Activated gamma-delta T cell treated with Interleukin-2 at 50 U/mL for 16 hours (primary cell): ENCODE measurements around the gene ADGRL1.
"Not testable (repeated sequence)": the region's sequence is repeated elsewhere in the genome, so short reads cannot be mapped to it uniquely, and the experiment has no call there.

Experiments
- DNase-seq: peaks from one replicate; pipeline ENCODE4 v3.0.0-alpha.2; 2020

Gene ADGRL1

DNA sequence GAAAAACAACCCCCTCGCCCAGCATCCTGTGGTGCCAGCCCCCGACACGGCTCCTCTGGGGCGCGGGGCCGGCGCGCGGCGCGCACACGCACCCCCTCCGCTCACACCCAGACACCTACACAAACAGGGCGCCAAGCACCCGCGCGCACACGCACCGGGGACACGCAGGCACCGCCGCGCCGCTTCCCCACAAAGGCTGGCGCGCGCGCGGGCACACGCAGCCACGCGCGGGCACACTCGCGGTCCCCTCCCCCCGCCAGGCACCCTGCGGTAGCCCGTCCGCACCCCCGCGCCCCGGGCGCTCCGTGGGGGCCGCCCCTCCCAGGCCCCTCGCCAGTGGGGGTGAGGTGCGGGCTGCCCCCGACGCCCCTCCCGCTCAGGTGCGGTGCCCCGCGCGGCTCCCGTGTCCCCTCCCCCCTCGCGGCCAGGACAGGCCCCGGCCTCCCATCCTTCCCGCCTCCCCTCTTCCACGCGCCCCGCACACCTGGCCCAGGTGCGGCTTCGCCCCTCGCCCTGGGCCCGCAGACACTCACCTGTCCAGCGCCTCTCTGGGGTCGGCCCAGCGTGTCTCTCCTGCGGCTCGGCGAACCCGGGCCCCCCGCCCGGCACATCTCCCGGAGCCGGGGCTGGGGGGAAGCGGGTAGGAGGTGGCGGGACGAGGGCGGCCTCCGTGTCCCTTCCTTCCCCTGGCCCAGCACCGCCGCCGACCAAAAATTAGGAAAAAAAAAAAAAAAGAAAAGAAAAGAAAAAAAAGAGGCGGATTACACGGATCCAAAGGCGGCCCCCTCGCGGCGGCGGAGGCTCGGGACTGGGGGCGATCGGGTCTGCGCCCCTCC is at the start of gene ADGRL1:
Gene ADGRL1 (minus strand): TSS at position 718 of the 836 bp plus-strand sequence. CDS start 22,567 bp downstream, outside the sequence.
- DNase-seq = not testable (repeated sequence)

DNA sequence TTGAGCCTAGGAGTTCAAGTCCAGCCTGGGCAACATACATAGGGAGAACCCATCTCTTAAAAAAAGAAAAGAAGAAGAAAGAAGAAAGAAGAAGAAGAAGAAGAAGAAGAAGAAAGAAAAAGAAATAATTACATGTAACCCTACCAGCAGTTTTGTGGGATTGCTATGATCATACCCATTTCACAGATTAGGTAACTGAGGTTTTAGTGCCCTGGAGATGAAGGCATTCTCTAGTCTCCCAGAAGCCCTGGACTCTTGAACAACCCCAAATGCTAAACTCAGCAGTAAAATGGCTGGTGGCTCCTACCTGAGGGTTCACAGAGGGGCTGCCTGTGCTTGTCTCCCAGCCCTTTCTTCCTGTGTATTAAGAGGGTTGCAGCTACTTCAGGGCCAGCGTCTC is 49.3 kb upstream of the ADGRL1 start:
- not testable (repeated sequence) for DNase-seq

DNA sequence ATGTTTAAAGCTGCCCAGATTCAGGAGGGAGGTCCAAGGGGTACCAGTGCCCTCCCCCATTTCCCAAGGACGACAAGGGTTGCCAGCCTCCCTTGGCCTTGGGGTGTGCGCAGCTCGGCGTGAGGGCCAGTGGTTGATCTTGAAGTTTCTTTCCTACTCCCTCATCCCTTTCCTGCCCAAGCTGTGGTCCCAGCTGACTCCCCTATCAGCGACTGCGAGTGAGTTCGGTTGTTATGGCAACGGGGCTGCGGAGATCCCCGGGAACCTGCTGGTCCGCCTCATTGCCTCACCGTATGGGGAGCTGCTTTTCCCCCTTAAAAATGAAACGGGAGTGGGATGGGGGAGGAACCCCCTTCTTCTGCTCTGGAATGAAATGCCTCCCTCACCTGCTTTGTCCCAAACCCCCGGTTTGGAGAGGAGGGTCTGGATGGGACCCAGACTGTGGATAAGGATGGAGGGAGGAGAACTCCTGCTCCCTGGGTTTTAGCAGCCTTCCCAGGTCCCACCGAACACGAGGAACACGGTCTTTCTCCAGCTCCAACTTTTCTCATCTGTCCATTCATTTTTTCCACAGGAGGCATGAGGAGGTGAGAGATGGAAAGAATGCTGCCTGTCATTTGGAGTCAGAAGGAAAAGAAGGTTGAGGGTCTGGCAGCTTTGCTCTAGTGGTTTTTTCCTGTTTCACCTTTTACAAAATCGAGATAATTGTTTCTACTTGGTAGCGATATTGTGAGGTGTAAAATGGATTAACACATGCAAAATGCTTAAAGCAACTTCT is 48.0 kb upstream of the ADGRL1 start:
- DNase-seq = not testable (repeated sequence)

DNA sequence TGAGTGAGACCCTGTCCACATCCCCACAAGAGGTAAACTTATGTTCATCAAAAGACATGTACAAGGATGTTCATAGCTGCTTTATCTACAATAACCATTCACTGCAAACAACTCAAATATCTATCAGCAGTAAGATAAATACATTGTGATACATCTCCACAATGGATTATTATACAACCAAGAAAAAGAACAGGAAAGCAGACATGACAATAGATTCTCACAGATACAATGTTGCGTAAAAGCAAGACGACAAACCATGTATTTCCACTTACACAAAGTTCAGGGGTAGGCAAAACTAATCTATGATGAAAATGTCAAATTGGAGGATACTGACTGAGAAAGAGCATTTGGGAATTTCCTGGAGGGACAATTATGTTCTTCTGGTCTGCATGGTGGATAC is 46.2 kb upstream of the ADGRL1 start:
- DNase-seq = not testable (repeated sequence)

DNA sequence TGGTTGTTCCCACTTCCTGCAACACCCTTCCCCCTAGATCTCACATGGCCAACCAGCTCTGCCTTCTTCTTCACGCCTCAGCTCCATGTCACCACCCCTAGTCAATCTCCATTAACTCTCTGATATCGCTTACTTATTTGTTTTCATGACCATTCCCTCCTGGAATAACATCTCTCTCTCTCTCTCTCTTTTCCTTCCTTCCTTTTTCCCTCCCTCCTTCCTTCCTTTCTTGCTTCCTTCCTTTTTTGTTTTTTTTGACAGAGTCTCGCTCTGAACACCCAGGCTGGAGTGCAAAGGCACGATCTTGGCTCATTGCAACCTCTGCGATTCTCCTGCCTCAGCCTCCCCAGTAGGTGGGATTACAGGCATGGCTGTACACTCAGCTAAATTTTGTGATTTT is 44.9 kb upstream of the ADGRL1 start:
- DNase-seq = no peak

DNA sequence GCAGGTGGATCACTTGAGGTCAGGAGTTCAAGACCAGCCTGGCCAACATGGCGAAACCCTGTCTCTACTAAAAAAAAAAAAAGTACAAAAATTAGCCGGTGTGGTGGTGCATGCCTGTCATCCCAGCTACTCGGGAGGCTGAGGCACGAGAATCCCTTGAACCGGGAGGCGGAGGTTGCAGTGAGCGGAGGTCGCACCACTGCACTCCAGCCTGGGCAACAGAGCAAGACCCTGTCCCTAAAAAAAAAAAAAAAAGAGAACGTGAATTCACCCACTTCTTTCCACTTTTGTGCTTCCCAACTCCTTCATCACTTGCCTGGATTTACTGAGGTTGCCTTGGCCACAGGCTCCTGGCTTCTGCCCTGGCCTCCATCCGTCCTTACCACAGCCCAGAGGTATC is 44.3 kb upstream of the ADGRL1 start:
- not testable (repeated sequence) for DNase-seq

DNA sequence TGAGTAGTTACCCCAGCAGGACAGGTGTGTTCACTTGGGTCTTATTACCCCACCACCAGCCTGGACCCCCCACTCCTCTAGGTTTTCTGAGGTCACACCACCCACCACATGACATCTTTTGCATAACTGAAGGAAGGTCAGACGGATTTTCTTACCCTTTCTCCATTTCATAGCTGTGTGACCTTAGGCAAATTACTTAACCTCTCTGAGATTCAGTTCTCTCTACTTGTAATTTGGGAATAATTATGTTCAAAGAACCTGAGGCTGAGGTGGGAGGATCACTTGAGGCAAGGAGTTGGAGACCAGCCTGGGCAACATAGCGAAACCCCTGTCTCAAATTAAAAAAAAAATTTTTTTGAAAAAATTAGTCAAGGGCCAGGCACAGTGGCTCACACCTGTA is 43.9 kb upstream of the ADGRL1 start:
- DNase-seq = not testable (repeated sequence)

DNA sequence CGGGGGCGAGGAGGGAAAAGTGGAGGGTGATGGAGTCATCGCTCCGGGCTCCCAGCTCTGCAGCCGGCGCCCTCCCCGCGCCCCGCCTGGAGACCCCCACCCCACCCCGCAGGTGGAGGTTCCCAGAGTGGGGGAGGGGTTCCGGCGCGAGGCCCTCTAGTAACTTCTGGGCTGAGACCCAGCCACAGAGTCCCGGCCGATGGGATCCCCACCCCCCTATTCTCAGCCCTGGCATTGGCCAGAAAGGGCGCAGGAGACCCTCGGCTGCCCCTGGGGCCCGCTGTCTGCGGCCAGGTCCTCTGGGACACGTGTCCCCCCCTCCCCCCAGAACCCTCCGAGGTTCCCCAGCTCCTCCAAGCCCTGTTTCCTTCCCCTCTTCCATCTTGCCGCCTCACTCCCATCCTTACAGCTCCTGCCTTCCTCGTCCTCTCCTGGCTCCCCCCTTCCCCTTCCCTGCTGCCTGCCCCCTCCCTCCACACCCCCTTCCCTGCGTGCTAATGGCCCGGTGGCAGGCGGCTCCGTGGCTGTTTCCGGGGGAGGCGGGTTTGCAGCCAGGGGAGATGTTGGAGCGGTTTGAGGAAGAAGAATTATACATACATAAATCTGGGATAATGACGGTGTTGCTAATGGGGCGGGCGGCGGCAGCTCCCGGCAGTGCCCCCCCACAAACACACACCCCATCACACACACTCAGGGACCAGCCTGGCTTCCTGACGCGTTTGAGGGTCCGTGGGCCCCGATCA is 43.2 kb upstream of the ADGRL1 start:
- DNase-seq = peak; percentile 9

DNA sequence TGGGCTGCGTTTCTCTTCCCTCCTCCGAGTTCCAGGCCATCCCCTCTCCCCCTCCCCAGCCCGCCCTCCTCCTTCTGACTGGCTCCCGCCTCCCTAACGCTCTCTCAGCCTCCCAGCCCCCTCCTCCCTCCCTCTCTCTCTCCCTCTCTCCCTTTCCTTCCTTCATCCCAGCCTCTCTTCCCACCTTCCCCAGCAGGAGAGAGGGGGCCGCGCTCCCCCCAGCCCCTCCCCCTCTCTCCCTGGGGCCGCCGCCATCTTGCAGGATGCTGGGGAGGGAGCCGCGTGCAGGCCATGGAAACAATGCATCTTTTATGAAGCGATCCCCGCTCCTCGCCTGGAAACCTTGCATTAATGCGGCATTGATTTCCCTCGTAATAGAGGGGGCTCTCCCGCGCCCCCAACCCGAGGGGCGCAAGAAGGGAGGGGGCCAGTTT is 42.6 kb upstream of the ADGRL1 start:
- peak; percentile 34 for DNase-seq

DNA sequence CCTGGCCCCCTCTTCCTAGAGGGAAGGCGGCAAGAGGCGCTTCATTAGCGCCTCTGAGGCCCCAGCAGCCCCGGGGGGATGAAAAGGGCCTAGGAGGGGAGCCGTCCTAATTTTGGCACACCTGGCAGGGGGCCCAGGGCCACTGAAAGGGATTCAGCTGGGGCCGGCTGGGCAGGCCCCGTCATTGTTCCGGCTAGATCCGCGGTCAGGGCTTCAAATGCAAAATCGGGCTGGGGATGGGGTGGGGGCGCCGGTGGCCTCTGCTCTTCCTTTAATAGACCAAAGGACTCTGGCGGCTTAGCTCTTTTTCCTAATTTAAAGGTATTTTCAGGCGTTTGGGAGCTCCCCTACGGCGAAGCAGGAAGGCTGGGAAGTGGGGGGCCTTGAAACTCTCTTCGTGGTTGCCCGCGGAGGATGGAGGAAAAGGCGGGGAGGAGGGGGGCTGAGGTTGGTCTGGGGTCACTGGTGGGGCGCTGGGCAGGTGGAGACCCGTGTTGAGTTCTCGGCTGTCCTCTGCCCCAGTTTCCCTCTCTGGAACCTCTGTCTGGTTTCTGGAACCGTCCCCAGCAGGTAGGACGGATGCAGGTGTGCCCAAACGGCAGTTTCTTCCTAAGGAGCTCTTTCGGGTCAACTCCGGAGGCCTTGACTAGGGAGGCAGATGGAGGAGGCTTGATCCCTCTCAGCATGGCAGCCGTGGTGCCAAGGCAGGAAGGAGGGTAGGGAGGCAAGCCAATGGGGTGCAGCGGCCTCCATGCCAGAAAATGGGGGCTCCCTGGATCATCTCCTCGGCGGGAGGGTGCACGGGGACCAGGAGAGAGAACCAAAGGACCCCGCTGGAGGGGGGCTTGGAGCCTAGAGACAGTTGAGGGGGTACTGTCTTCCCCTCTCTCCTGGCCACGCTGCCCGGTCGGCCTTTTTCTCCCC is 41.8 kb upstream of the ADGRL1 start:
- DNase-seq = not testable (repeated sequence)

DNA sequence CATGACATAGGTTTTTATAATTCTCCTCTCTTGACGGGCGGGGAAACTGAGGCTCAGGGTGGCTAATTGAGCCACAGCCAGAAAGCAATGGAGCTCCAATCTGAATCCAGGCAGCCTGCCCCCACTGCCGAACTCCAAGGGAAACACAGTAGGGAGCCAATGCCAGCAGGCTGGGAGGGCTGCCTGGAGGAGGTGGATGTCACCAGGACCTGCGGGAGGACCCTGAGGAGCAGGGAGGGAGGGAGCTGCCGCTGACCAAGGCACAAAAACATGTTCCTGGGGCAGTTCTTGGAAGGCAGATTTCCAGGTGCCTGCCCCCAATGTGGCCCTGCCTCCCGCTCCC is 41.2 kb upstream of the ADGRL1 start:
- not testable (repeated sequence) for DNase-seq

DNA sequence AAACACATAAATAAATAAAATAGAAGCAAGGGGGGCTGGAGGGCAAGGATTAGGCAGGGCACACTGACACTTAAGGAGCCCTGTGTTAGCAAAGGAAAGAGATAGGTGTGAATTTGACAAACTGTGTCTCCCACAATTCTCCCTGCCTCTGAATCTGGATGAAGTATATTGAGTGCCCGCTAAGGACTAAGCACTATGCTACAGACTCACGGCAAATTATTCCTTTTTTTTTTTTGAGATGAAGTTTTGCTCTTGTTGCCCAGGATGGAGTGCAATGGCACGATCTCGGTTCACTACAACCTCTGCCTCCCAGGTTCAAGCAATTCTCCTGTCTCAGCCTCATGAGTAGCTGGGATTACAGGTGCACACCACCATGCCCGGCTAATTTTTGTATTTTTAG is 38.4 kb upstream of the ADGRL1 start:
- not testable (repeated sequence) for DNase-seq

DNA sequence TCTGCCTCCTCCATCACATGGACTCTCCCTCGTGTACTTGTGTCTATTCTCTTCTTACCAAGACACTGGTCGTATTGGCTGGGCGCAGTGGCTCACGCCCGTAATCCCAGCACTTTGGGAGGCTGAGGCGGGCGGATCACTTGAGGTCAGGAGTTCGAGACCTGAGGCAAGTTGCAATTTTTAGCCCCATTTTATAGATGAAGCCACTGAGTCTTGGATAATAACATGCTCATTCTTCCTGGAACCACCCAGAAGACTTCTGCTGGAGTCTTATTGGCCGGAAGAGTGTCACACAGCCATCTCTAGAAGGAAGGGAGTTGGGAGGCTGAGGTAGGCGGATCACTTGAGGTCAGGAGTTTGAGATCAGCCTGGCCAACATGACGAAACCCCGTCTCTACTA is 37.7 kb upstream of the ADGRL1 start:
- not testable (repeated sequence) for DNase-seq

DNA sequence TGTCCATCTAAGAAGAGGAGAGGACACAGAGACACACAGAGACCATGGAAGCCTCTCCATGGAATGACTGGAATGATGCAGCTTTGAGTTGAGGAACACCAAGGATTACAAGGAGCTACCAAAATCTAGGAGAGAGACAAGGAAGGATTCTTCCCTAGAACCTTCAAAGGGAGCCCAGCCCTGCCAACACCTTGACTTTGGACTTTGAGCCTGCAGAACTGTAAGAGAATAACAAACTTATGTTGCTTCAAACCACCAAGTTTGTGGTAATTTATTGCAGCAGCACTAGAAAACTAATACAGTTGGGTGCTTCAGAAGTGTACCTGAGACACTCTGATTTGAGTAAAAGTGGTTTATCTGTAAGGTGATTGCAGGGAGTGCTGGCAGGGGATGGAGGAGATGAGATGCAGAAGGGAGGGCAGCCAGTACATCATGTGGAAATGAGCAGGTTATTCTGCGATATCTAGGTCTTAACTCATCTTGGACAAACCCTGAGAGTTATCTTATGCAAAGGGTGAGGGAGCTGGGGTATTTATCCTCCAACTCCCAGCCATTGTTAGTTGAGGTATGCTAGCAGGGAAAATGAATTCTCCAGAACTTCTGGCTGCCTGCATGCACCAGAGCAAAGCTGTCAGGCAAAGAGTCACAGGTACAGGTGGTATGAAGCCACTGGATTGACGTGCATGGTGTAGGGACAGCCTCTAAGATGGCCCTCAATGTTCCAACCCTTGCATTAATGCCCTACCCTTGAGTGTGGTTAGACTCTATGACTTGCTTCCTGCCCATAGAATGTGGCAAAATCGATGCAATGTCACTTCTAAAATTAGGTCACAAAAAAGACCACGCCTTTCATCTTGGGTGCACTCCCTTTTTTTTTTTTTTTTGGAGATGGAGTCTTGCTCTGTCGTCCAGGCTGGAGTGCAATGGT is 31.3 kb upstream of the ADGRL1 start:
- no peak for DNase-seq

DNA sequence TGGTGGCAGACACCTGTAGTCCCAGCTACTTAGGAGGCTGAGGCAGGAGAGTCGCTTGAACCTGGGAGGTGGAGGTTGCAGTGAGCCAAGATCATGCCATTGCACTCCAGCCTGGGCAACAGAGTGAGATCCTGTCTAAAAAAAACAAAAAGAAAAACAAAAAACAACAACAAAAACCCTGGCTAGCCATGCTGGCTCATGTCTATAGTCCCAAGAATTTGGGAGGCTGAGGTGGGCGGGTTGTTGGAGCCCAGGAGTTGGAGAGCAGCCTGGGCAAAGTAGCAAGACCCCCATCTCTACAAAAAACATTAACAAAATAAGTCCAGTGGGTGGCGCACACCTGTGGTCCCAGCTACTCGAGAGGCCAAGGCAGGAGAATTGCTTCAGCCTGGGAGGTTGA is 27.0 kb upstream of the ADGRL1 start:
- DNase-seq = not testable (repeated sequence)

DNA sequence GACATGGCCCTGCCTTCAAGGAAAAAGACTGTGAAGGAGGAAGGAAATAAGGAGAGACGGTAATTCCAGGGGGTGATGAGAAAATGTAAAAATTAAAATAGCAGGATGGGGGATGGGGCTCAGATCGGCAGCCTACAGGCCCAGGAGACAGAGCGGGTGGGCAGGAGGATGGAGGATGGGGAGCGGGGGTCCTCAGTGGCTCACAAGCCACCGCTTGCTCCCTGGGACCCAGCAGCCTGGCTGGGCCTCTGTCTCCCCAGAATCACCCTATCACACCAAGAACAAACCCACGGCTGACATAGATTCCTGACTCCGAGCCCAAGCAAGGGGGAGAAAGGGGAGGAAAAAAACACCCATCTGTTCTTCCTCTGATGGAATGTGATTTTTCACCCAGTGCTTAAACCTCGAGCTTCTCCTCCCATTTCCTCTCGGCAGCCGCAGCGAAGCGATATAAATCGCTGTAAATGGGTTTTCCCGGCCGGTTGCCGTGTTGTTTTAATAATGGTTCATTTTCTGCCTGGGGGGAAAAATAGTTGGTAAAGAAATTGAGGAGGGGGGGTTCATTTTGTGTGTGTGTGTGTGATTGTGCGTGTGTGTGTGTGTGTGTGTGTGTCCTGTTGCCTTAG is 22.6 kb upstream of the ADGRL1 start:
- not testable (repeated sequence) for DNase-seq

DNA sequence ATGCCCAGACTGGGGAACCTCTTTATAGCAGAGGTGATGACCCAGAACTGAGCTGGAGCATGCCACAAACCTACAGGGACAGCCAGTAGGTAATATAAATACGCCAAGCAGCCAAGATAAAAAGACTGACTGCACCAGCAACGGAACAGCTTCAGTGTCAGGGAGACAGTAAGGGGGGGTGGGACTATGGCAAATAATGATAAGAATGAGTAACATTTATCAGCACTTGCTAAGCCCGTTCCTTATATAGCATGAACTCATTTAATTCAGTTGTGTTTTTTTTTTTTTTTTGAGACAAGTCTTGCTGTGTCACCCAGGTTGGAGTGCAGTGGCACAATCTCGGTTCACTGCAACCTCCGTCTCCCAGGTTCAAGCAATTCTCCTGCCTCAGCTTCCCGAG is 20.5 kb upstream of the ADGRL1 start:
- DNase-seq = not testable (repeated sequence)

DNA sequence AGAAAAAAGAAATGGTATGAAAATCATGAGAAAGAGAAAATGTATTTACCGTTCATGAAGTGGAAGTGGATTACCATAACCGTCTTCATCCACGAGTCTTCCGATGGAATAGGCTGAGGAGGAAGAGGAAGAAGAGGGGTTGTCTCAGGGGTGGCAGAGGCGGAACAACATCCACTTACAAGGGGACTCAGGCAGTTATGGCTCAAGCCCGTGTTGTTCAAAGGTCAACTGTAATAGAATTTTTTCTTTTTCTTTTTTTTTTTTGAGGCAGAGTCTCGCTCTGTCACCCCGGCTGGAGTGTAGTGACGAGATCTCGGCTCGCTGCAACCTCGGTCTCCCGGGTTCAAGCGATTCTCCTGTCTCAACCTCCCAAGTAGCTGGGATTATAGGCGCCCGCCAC is 16.9 kb upstream of the ADGRL1 start:
- no peak for DNase-seq

DNA sequence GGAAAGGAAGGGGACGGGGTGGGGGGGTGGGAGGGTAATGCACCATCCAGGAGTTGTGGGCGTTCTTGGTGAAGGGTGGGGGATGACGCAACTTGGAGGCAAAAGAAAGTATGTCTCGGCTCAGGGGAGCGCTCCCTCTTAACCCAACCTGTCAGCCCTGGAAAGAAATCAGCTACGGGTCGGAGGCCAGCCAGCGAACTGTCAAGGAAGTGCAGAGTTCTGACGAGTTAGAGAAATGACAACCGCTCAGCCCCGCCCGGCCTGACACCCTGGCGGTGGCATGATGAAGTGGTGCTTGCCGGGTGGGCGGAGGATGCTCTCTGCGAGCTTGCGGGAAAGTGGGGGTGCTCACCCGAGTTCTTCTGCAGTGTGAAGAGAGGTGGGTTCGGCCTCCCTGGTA is 15.4 kb upstream of the ADGRL1 start:
- peak; percentile 78 for DNase-seq

DNA sequence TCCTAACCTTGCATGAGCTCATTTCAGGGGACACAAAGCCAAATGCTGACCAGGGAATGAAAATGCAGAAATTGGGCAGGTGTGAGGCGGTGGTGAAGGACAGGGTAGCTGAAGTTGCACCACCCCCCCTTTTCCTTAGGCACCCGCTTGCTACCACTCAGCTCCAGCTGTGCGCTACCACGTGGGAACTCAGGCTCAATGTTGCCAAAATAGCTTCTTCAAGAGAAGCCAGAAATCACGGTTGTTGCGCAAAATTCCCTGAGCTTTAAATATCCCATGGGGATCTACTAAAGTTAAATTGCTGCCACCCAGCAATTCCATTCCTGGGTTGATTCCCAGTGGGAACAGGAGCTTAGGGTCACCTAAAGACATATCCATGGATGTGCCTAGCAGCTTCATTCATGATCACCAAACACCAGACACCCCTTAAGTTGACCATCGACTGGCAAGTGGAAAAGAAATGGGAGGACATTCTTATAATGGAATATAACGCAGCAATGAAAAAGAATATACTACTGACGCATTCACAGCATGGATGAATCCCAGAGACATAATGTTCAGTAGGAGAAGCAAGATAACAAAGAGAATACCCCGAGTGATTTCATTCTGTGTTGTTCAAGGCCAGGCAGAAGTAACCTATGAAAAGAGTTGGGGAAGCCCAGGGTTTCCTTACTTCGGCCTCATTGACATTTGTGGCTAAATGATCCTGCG is 12.8 kb upstream of the ADGRL1 start:
- no peak for DNase-seq
